HepG2 (cell line): ENCODE results near the gene SLC22A5. TPM values are rescaled to one million over a fixed set of nuclear protein-coding genes. Genes with fewer than 3 reads are reported as not detected.

ENCODE experiments used
- ATAC-seq: fragments of 200-7000 bp; cut with Tn5 transposase; 3 replicates; pipeline ENCODE4 v1.9.1; 2020; ENCODE audit warnings: mild to moderate bottlenecking, moderate library complexity
- BruUV-seq: library from RNA; stranded (reverse); fragments of 400-500 nt; replicated peaks from 2 replicates; lab custom pipeline; 2021; lab: Mats Ljungman, UMichigan
- CTCF ChIA-PET: fragments of 300-600 bp; formaldehyde crosslinking; extraction: SDS; loops from one replicate; lab custom pipeline; 2021; ENCODE audit warnings: low total read pairs, inconsistent platforms, low intra/inter-chr PET ratio; lab: Yijun Ruan, JAX
- POLR2A ChIA-PET: fragments of 350-600 bp; sonication (Branson Sonifier 250); formaldehyde crosslinking; loops from one replicate; lab custom pipeline; 2020; ENCODE audit warnings: antibody characterized with exemption, inconsistent platforms; lab: Yijun Ruan, JAX
- DNase-seq: peaks from one replicate; pipeline ENCODE4 v3.0.0-alpha.2; 2015; ENCODE audit warnings: low spot score
- FAIRE-seq: peaks from 3 replicates; lab custom pipeline; 2011; peaks lifted over from hg19 to GRCh38; lab: Jason Lieb, UNC
- H2AFZ ChIP-seq: one replicate; pipeline ENCODE4 v1.6.1; 2011; ENCODE audit warnings: low read length, inconsistent platforms
- H3K27ac ChIP-seq: fragments of 300-600 bp; 3 replicates; pipeline ENCODE4 v1.8.0; 2011; ENCODE audit warnings: mixed run types, mild to moderate bottlenecking, mixed read lengths, low read length, inconsistent platforms; ENCODE audit not compliant: insufficient read depth; ENCODE audit errors: extremely low read length
- H3K27me3 ChIP-seq, 2 experiments: fragments of 200-600 bp in 1 of 2; 2 replicates in 1 of 2; 3 replicates in 1 of 2; pipeline versions ENCODE4 v1.6.0 to v1.8.0; 2011; ENCODE audit warnings: low read length in 2 of 2, mild to moderate bottlenecking in 2 of 2, moderate library complexity in 2 of 2, inconsistent platforms in 1 of 2; ENCODE audit not compliant: insufficient read depth in 2 of 2, control insufficient read depth in 1 of 2
- H3K36me3 ChIP-seq, 2 experiments: fragments of 200-600 bp in 1 of 2; replicated peaks in 1 of 2; 2 replicates in 1 of 2; 3 replicates in 1 of 2; pipeline versions ENCODE4 v1.5.1 to v1.8.0; 2011; ENCODE audit warnings: low read length in 2 of 2, inconsistent platforms in 1 of 2; ENCODE audit not compliant: insufficient read depth in 2 of 2, control insufficient read depth in 1 of 2
- H3K4me1 ChIP-seq: 2 replicates; pipeline ENCODE4 v1.5.1; 2012; ENCODE audit warnings: low read length, inconsistent platforms; ENCODE audit not compliant: insufficient read depth
- H3K4me2 ChIP-seq: 2 replicates; pipeline ENCODE4 v1.6.0; 2011; ENCODE audit warnings: low read depth, low read length, inconsistent platforms
- H3K4me3 ChIP-seq, 3 experiments: fragments of 200-600 bp in 1 of 3; sonication (generic), shearing (Covaris generic) in 1 of 3; replicated peaks in 1 of 3; 2 replicates each; pipeline ENCODE4 v1.5.1; 2011 to 2016; ENCODE audit warnings: low read length in 3 of 3, inconsistent platforms in 2 of 3, low read depth in 2 of 3, mild to moderate bottlenecking in 2 of 3, control low read depth in 1 of 3, mixed read lengths in 1 of 3; ENCODE audit not compliant: insufficient read depth in 1 of 3
- H3K79me2 ChIP-seq: one replicate; pipeline ENCODE4 v1.6.1; 2011; ENCODE audit warnings: low read length, inconsistent platforms; ENCODE audit not compliant: insufficient read depth
- H3K9ac ChIP-seq: 2 replicates; pipeline ENCODE4 v1.6.0; 2011; ENCODE audit warnings: mild to moderate bottlenecking, low read depth, low read length, inconsistent platforms; ENCODE audit not compliant: insufficient read depth
- H3K9me3 ChIP-seq: 2 replicates; pipeline ENCODE4 v1.5.1; 2012; ENCODE audit warnings: mild to moderate bottlenecking, low read length
- H4K20me1 ChIP-seq: 2 replicates; pipeline ENCODE4 v1.6.0; 2011; ENCODE audit warnings: inconsistent platforms, mild to moderate bottlenecking, low read length, moderate library complexity; ENCODE audit not compliant: insufficient read depth
- EP300 ChIP-seq, 3 experiments: sonication (generic) in 1 of 3; formaldehyde crosslinking in 1 of 3; IDR thresholded peaks; 2 replicates each; pipeline versions ENCODE4 v1.5.1 to v1.6.1; 2011 to 2020; ENCODE audit warnings: low read depth in 2 of 3, low read length in 2 of 3, borderline replicate concordance in 1 of 3, improper control_type of control experiment in 1 of 3, mild to moderate bottlenecking in 1 of 3, missing genetic modification reagents in 1 of 3, moderate library complexity in 1 of 3
- IRF2 ChIP-seq: IDR thresholded peaks from 2 replicates; pipeline ENCODE4 v1.6.1; 2018; ENCODE audit warnings: missing genetic modification reagents, missing compliant biosample characterization
- NR2F2 ChIP-seq: IDR thresholded peaks from 2 replicates; pipeline ENCODE4 v1.6.1; 2012; ENCODE audit warnings: low read depth, inconsistent platforms, borderline replicate concordance
- PAWR ChIP-seq: sonication (generic); formaldehyde crosslinking; IDR thresholded peaks from 2 replicates; pipeline ENCODE4 v1.4.0; 2020; ENCODE audit warnings: missing genetic modification reagents, mild to moderate bottlenecking, borderline replicate concordance
- TBX3 ChIP-seq: fragments of 450-650 bp; IDR thresholded peaks from 2 replicates; pipeline ENCODE4 v1.6.1; 2017; ENCODE audit warnings: antibody characterized with exemption, mild to moderate bottlenecking, inconsistent platforms, borderline replicate concordance
- ZNF563 ChIP-seq: sonication (generic); formaldehyde crosslinking; IDR thresholded peaks from 2 replicates; pipeline ENCODE4 v1.8.0; 2022; ENCODE audit warnings: mild to moderate bottlenecking, moderate library complexity, missing genetic modification reagents
- WGBS: methylation state at CpG from one replicate; pipeline ENCODE4 v1.1.6; 2017; ENCODE audit warnings: low lambda C conversion rate; 5-methylcytosine and 5-hydroxymethylcytosine counted together
- in situ Hi-C: cut with HindIII; loops from 2 replicates; pipeline ENCODE4 v1.10.0; 2017; ENCODE audit warnings: low pct_unique_long_range_greater_than_20kb; ENCODE audit not compliant: extremely low pct_ligation_motif_present
- intact Hi-C: fragments of 100-400 bp; cut with micrococcal nuclease; formaldehyde crosslinking; loops from one replicate; pipeline ENCODE4 v1.10.0; 2022; ENCODE audit not compliant: unreplicated experiment
- polyA plus RNA-seq, 8 experiments: library from polyadenylated mRNA; depleted of rRNA in 3 of 8; stranded (reverse) in 7 of 8; unstranded in 1 of 8; fragments of >200 nt; fragmentation: Illumina TruSeq in 4 of 8; extraction: Trizol in 4 of 8; gene quantifications; 2 replicates each; pipeline versions ENCODE4 v1.2.1 to v1.2.3, GENCODE V29; 2011 to 2016; ENCODE audit warnings: low read depth in 4 of 8, missing spikeins in 1 of 8, mixed read lengths in 1 of 8; ENCODE audit not compliant: insufficient read depth in 1 of 8
- total RNA-seq, 5 experiments: library from RNA; depleted of rRNA; stranded (reverse); fragments of >200 nt; fragmentation: Illumina TruSeq; extraction: Trizol; gene quantifications; 2 replicates each; pipeline ENCODE4 v1.2.3, GENCODE V29; 2016; ENCODE audit warnings: low read depth in 1 of 5
- TF ChIP-seq, protein P1 (sequence below): IDR thresholded peaks from 2 replicates; pipeline ENCODE4 v1.6.1; 2016; ENCODE audit warnings: low read depth, control low read depth
- TF ChIP-seq, protein P2 (sequence below): sonication (generic); formaldehyde crosslinking; IDR thresholded peaks from 2 replicates; pipeline ENCODE4 v1.5.0; 2020; ENCODE audit warnings: mild to moderate bottlenecking, missing genetic modification reagents
- TF ChIP-seq, protein P3 (sequence below): sonication (generic); formaldehyde crosslinking; IDR thresholded peaks from 2 replicates; pipeline ENCODE4 v1.4.0; 2020; ENCODE audit warnings: missing genetic modification reagents
- TF ChIP-seq, protein P4 (sequence below): IDR thresholded peaks from 2 replicates; pipeline ENCODE4 v1.6.1; 2016; ENCODE audit warnings: mild to moderate bottlenecking
- TF ChIP-seq, protein P5 (sequence below): sonication (generic); formaldehyde crosslinking; IDR thresholded peaks from 2 replicates; pipeline ENCODE4 v1.5.1; 2020; ENCODE audit warnings: mild to moderate bottlenecking, missing genetic modification reagents

The SLC22A5 gene
- total and polyA plus RNA-seq, 2 of the 13 experiments (the other 11 are each of a cell fraction or from before 2014, with no cell fraction given): 7.1 to 15.1 TPM

DNA sequence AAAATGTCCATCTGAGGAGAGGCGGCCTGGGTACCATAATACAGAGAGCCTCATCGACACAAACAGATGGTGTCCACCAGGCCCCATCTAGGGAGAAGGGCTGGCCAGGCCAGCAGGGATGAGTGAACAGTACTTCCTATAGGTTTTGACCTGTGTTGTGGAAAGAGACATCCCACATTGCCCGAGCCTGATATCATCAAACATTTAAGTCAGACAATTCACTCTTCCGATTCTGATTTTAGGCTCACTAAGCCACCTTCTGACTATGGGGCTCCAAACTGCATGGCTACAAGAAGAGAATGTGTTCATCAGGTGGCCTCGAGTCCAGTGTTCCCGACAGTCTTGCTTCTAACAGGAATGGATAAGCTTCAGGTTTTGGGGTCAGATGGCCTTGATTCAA, 38.9 kb downstream of the SLC22A5 start (continued):
- TF ChIP-seq, protein P1, sequence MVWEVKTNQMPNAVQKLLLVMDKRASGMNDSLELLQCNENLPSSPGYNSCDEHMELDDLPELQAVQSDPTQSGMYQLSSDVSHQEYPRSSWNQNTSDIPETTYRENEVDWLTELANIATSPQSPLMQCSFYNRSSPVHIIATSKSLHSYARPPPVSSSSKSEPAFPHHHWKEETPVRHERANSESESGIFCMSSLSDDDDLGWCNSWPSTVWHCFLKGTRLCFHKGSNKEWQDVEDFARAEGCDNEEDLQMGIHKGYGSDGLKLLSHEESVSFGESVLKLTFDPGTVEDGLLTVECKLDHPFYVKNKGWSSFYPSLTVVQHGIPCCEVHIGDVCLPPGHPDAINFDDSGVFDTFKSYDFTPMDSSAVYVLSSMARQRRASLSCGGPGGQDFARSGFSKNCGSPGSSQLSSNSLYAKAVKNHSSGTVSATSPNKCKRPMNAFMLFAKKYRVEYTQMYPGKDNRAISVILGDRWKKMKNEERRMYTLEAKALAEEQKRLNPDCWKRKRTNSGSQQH (CRISPR knock-in tag): no peak
- TF ChIP-seq, protein P2, sequence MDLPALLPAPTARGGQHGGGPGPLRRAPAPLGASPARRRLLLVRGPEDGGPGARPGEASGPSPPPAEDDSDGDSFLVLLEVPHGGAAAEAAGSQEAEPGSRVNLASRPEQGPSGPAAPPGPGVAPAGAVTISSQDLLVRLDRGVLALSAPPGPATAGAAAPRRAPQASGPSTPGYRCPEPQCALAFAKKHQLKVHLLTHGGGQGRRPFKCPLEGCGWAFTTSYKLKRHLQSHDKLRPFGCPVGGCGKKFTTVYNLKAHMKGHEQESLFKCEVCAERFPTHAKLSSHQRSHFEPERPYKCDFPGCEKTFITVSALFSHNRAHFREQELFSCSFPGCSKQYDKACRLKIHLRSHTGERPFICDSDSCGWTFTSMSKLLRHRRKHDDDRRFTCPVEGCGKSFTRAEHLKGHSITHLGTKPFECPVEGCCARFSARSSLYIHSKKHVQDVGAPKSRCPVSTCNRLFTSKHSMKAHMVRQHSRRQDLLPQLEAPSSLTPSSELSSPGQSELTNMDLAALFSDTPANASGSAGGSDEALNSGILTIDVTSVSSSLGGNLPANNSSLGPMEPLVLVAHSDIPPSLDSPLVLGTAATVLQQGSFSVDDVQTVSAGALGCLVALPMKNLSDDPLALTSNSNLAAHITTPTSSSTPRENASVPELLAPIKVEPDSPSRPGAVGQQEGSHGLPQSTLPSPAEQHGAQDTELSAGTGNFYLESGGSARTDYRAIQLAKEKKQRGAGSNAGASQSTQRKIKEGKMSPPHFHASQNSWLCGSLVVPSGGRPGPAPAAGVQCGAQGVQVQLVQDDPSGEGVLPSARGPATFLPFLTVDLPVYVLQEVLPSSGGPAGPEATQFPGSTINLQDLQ (CRISPR knock-in tag): no peak
- TF ChIP-seq, protein P3, sequence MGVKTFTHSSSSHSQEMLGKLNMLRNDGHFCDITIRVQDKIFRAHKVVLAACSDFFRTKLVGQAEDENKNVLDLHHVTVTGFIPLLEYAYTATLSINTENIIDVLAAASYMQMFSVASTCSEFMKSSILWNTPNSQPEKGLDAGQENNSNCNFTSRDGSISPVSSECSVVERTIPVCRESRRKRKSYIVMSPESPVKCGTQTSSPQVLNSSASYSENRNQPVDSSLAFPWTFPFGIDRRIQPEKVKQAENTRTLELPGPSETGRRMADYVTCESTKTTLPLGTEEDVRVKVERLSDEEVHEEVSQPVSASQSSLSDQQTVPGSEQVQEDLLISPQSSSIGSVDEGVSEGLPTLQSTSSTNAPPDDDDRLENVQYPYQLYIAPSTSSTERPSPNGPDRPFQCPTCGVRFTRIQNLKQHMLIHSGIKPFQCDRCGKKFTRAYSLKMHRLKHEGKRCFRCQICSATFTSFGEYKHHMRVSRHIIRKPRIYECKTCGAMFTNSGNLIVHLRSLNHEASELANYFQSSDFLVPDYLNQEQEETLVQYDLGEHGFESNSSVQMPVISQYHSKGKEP (CRISPR knock-in tag): no peak
- TF ChIP-seq NR2F2 (no peak), TBX3 (no peak), PAWR (no peak)

DNA sequence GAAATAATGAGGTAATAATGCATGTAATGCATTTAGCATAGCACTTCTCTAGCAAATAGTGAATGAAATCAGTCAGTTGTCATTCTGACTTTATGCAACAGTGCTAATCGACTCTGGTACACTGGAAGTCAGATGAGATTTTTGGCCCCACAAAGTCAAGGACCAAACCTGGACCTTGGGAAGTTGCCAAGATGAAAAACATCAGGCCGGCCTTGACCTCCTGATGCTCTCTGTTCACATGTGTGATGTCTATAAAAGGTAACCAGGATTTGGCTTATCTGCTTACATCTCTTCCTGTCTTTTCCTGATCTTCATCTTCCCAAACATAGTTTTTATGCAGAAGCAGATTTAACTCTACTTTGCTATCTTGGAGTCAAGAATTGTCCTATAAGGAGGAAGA, 39.5 kb downstream of the SLC22A5 start:
- Histone ChIP-seq H4K20me1 (no peaks in the 10 kb centered on the region), H3K27me3 (no peaks in the 10 kb centered on the region; a peak in 1 of 5 replicates), H3K36me3 (no peaks in the 10 kb centered on the region), H3K9ac (no peak overlapping the region), H3K4me1 (peaks cover 49% of the 10 kb centered on the region), H3K27ac (no peak overlapping the region), H3K4me2 (peak overlapping the region; percentile 94), H3K4me3 (no peak overlapping the region; a peak in 1 of 6 replicates), H3K9me3 (no peaks in the 10 kb centered on the region), H2AFZ (no peak overlapping the region), H3K79me2 (no peaks in the 10 kb centered on the region)
- CTCF ChIA-PET: no interaction called here
- intact Hi-C loops: no loop called here
- WGBS: 8% methylated on average over 2 of the region's 2 CpGs
- peak; percentile 79 for FAIRE-seq
- ATAC-seq: no peak
- DNase-seq: peak; percentile 64
- no TSS peak for BruUV-seq
- in situ Hi-C loops: no loop called here
- POLR2A ChIA-PET: interaction anchor here (1.0 kb wide), 2 partner anchors 40 to 87 kb away, joined by 3 to 5 read pairs; partner anchors contain the start of gene SLC22A5
- TF ChIP-seq, protein P4, sequence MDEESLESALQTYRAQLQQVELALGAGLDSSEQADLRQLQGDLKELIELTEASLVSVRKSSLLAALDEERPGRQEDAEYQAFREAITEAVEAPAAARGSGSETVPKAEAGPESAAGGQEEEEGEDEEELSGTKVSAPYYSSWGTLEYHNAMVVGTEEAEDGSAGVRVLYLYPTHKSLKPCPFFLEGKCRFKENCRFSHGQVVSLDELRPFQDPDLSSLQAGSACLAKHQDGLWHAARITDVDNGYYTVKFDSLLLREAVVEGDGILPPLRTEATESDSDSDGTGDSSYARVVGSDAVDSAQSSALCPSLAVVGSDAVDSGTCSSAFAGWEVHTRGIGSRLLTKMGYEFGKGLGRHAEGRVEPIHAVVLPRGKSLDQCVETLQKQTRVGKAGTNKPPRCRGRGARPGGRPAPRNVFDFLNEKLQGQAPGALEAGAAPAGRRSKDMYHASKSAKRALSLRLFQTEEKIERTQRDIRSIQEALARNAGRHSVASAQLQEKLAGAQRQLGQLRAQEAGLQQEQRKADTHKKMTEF (CRISPR knock-in tag): no peak
- TF ChIP-seq ZNF563 (CRISPR knock-in tag) (no peak), EP300 (IDR thresholded peaks at IDR 0.05; ENCODE audit: low read depth in 2 of 2, low read length in 2 of 2) (peak in 1 of 2 experiments; percentile 53; a peak in 2 of 4 replicates), EP300 (CRISPR knock-in tag; IDR thresholded peaks at IDR 0.05; ENCODE audit: borderline replicate concordance) (no peak), IRF2 (CRISPR knock-in tag) (peak; percentile 12; the same call in 1 of the 2 replicates)
- TF ChIP-seq, protein P5, sequence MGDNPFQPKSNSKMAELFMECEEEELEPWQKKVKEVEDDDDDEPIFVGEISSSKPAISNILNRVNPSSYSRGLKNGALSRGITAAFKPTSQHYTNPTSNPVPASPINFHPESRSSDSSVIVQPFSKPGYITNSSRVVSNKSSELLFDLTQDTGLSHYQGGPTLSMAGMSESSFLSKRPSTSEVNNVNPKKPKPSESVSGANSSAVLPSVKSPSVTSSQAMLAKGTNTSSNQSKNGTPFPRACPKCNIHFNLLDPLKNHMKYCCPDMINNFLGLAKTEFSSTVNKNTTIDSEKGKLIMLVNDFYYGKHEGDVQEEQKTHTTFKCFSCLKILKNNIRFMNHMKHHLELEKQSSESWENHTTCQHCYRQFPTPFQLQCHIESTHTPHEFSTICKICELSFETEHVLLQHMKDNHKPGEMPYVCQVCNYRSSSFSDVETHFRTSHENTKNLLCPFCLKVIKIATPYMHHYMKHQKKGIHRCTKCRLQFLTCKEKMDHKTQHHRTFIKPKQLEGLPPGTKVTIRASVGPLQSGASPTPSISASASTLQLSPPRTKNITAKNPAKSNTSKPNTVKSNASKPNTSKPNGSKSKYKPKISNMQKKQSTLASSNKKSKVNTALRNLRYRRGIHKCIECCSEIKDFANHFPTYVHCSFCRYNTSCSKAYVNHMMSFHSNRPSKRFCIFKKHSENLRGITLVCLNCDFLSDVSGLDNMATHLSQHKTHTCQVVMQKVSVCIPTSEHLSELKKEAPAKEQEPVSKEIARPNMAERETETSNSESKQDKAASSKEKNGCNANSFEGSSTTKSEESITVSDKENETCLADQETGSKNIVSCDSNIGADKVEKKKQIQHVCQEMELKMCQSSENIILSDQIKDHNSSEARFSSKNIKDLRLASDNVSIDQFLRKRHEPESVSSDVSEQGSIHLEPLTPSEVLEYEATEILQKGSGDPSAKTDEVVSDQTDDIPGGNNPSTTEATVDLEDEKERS (CRISPR knock-in tag): 0 out of 2 replicates have a peak, but pooled peaks have one; percentile 24
